K562 (cell line): ENCODE measurements around the gene SHANK2. TPM values are rescaled to one million over a fixed set of nuclear protein-coding genes. Genes with fewer than 3 reads are reported as not detected.

Source experiments
- ATAC-seq: fragments of 200-7000 bp; cut with Tn5 transposase; 3 replicates; pipeline ENCODE4 v1.9.1; 2020; ENCODE audit warnings: moderate library complexity
- BruUV-seq: library from RNA; stranded (reverse); fragments of 400-500 nt; replicated peaks from 2 replicates; lab custom pipeline; 2021; lab: Mats Ljungman, UMichigan
- CTCF ChIA-PET: fragments of 300-600 bp; formaldehyde crosslinking; extraction: SDS; loops from one replicate; lab custom pipeline; 2021; ENCODE audit warnings: low intra/inter-chr PET ratio; lab: Yijun Ruan, JAX
- POLR2A ChIA-PET: fragments of 300-600, 350-650 bp; sonication (Branson Sonifier 250); formaldehyde crosslinking; extraction: SDS; loops from one replicate; lab custom pipeline; 2021; ENCODE audit warnings: antibody characterized with exemption, inconsistent platforms; lab: Yijun Ruan, JAX
- DNase-seq, 4 experiments: peaks; one replicate each; pipeline versions ENCODE4 v3.0.0 to v3.0.0-alpha.2; 2011 to 2018; ENCODE audit warnings: low spot score in 3 of 4, mixed read lengths in 3 of 4; ENCODE audit errors: extremely low read depth in 1 of 4
- FAIRE-seq: peaks from 2 replicates; lab custom pipeline; 2011; peaks lifted over from hg19 to GRCh38; lab: Jason Lieb, UNC
- H2AFZ ChIP-seq: 2 replicates; pipeline ENCODE4 v1.6.0; 2011; ENCODE audit warnings: low read depth, low read length, control low read depth, inconsistent platforms
- H3K27ac ChIP-seq: fragments of 200-600 bp; 3 replicates; pipeline ENCODE4 v1.8.0; 2011; ENCODE audit warnings: low read depth, mild to moderate bottlenecking, control low read depth, inconsistent platforms, low read length, moderate library complexity, mixed read lengths; ENCODE audit errors: extremely low read depth
- H3K27me3 ChIP-seq, 2 experiments: fragments of 300-600 bp in 1 of 2; 2 replicates in 1 of 2; 3 replicates in 1 of 2; pipeline versions ENCODE4 v1.6.0 to v1.8.0; 2011; ENCODE audit warnings: inconsistent platforms in 2 of 2, low read length in 2 of 2, mild to moderate bottlenecking in 1 of 2, mixed read lengths in 1 of 2, moderate library complexity in 1 of 2; ENCODE audit not compliant: control insufficient read depth in 2 of 2, insufficient read depth in 2 of 2
- H3K36me3 ChIP-seq: fragments of 300-600 bp; 3 replicates; pipeline ENCODE4 v1.8.0; 2011; ENCODE audit warnings: mild to moderate bottlenecking, low read length, inconsistent platforms; ENCODE audit not compliant: control insufficient read depth, insufficient read depth
- H3K4me1 ChIP-seq, 2 experiments: fragments of 200-600 bp in 1 of 2; replicated peaks in 1 of 2; 2 replicates in 1 of 2; 3 replicates in 1 of 2; pipeline versions ENCODE4 v1.5.1 to v1.8.0; 2011; ENCODE audit warnings: inconsistent platforms in 2 of 2, low read length in 2 of 2, mild to moderate bottlenecking in 1 of 2, mixed read lengths in 1 of 2, moderate library complexity in 1 of 2; ENCODE audit not compliant: control insufficient read depth in 2 of 2, insufficient read depth in 2 of 2
- H3K4me2 ChIP-seq: 2 replicates; pipeline ENCODE4 v1.6.1; 2011; ENCODE audit warnings: low read length, control low read depth, inconsistent platforms, mixed read lengths; ENCODE audit not compliant: insufficient read depth
- H3K4me3 ChIP-seq: fragments of 200-600 bp; sonication (generic), shearing (Covaris generic); 2 replicates; pipeline ENCODE4 v1.5.1; 2016; ENCODE audit warnings: control low read depth, inconsistent platforms
- H3K79me2 ChIP-seq: fragments of 200-600 bp; 3 replicates; pipeline ENCODE4 v1.8.0; 2011; ENCODE audit warnings: low read length, inconsistent platforms; ENCODE audit not compliant: control insufficient read depth, insufficient read depth
- H3K9ac ChIP-seq, 2 experiments: 2 replicates each; pipeline versions ENCODE4 v1.6.0 to v1.6.1; 2011; ENCODE audit warnings: low read depth in 2 of 2, low read length in 2 of 2, control low read depth in 1 of 2, inconsistent platforms in 1 of 2, mild to moderate bottlenecking in 1 of 2, mixed read lengths in 1 of 2; ENCODE audit not compliant: insufficient read depth in 1 of 2
- H3K9me1 ChIP-seq: one replicate; pipeline ENCODE4 v1.6.0; 2011; ENCODE audit warnings: inconsistent platforms, mild to moderate bottlenecking, low read length, moderate library complexity; ENCODE audit not compliant: control insufficient read depth, insufficient read depth
- H3K9me3 ChIP-seq: replicated peaks from 2 replicates; pipeline ENCODE4 v1.5.1; 2011; ENCODE audit warnings: low read depth, low read length, inconsistent platforms; ENCODE audit not compliant: control insufficient read depth, insufficient read depth
- H4K20me1 ChIP-seq: replicated peaks from 2 replicates; pipeline ENCODE4 v1.6.1; 2011; ENCODE audit warnings: low read length, inconsistent platforms, mixed read lengths; ENCODE audit not compliant: control insufficient read depth, insufficient read depth
- DEAF1 ChIP-seq: fragments of 450-650 bp; formaldehyde crosslinking; IDR thresholded peaks from 2 replicates; pipeline ENCODE4 v1.4.0; 2020; ENCODE audit warnings: mild to moderate bottlenecking, moderate library complexity
- NBN ChIP-seq: fragments of 450-650 bp; IDR thresholded peaks from 2 replicates; pipeline ENCODE4 v1.6.1; 2016; ENCODE audit warnings: low read depth, mild to moderate bottlenecking
- NR2C1 ChIP-seq, 2 experiments: fragments of 450-650 bp; IDR thresholded peaks; 2 replicates each; pipeline ENCODE4 v1.6.1; 2017; ENCODE audit warnings: mild to moderate bottlenecking in 2 of 2, antibody characterized with exemption in 1 of 2, inconsistent platforms in 1 of 2, missing compliant biosample characterization in 1 of 2, missing genetic modification characterization in 1 of 2
- POLR3A ChIP-seq: IDR thresholded peaks from 2 replicates; pipeline ENCODE4 v1.6.1; 2011; ENCODE audit warnings: borderline replicate concordance, mild to moderate bottlenecking, moderate library complexity; ENCODE audit not compliant: insufficient read length, insufficient read depth; ENCODE audit errors: extremely low read depth
- PTRF ChIP-seq: fragments of 450-650 bp; IDR thresholded peaks from 2 replicates; pipeline ENCODE4 v1.6.1; 2016; ENCODE audit warnings: mild to moderate bottlenecking, missing genetic modification characterization, missing compliant biosample characterization
- RBM25 ChIP-seq: fragments of 200-400 bp; formaldehyde crosslinking; IDR thresholded peaks from 2 replicates; pipeline ENCODE4 v1.6.1; 2018; ENCODE audit warnings: low read length, low read depth, moderate library complexity; ENCODE audit not compliant: severe bottlenecking
- SLC30A9 ChIP-seq: fragments of 250-450 bp; sonication (Bioruptor Pico); IDR thresholded peaks from 2 replicates; pipeline ENCODE4 v1.8.0; 2022; ENCODE audit warnings: mild to moderate bottlenecking, moderate library complexity
- SNRNP70 ChIP-seq: fragments of 200-400 bp; formaldehyde crosslinking; optimal IDR thresholded peaks from 2 replicates; pipeline ENCODE3; 2017; ENCODE audit warnings: low read depth, low read length
- ZNF512 ChIP-seq: IDR thresholded peaks from 2 replicates; pipeline ENCODE4 v1.6.1; 2016; ENCODE audit warnings: missing genetic modification characterization, missing compliant biosample characterization
- WGBS: fragments of 100-300 bp; shearing (Covaris generic); methylation state at CpG from one replicate; pipeline ENCODE4 v1.1.6; 2016; ENCODE audit warnings: low coverage, mixed read lengths; ENCODE audit not compliant: insufficient coverage; ENCODE audit errors: missing lambda C conversion rate; 5-methylcytosine and 5-hydroxymethylcytosine counted together
- in situ Hi-C: fragments of 300-500 bp; cut with MboI; formaldehyde crosslinking; loops from 4 replicates; pipeline ENCODE4 v1.15.0; 2018; ENCODE audit warnings: inconsistent platforms, mixed read lengths
- intact Hi-C: fragments of 100-400 bp; cut with micrococcal nuclease; formaldehyde crosslinking; loops from 2 replicates; pipeline ENCODE4 v1.14.2; 2022
- polyA plus RNA-seq, 8 experiments: library from polyadenylated mRNA; depleted of rRNA in 4 of 8; stranded (reverse) in 5 of 8; unstranded in 3 of 8; fragments of >200 nt; fragmentation: Nextera tagmentation in 2 of 8; fragmentation: Illumina TruSeq in 1 of 8; extraction: Ambion mirVana in 2 of 8; extraction: Trizol in 1 of 8; gene quantifications; 2 replicates each; pipeline versions ENCODE4 v1.2.1 to v1.2.3, GENCODE V29; 2011 to 2014; ENCODE audit warnings: inconsistent platforms in 1 of 8, missing spikeins in 1 of 8
- total RNA-seq, 7 experiments: library from RNA; depleted of rRNA in 6 of 7; stranded (reverse); fragments of >200 nt in 6 of 7; fragmentation: Illumina TruSeq in 2 of 7; extraction: Trizol in 2 of 7; gene quantifications; 2 replicates each; pipeline versions ENCODE4 v1.2.1 to v1.2.3, GENCODE V29; 2011 to 2021; ENCODE audit warnings: low replicate concordance in 1 of 7

The SHANK2 gene
- total and polyA plus RNA-seq, 9 of the 15 experiments (the other 6 are each of a cell fraction or from before 2014, with no cell fraction given): 0.04 to 0.07 TPM; not detected in 7

GRCh38 chr11:71213696-71214552 lies 38.5 kb downstream of the SHANK2 start:
- Histone ChIP-seq H2AFZ (no peak overlapping the region), H3K27me3 (peaks cover 0 to 22% of the 10 kb centered on the region in 2 experiments; a peak in 3 of 5 replicates), H3K36me3 (no peaks in the 10 kb centered on the region), H3K27ac (no peak overlapping the region), H3K9me3 (no peaks in the 10 kb centered on the region), H3K9ac (no peak overlapping the region), H3K4me1 (no peaks in the 10 kb centered on the region), H3K4me2 (no peak overlapping the region), H3K79me2 (no peaks in the 10 kb centered on the region), H4K20me1 (peaks cover 6% of the 10 kb centered on the region; the same call in 1 of the 2 replicates), H3K9me1 (no peaks in the 10 kb centered on the region), H3K4me3 (no peak overlapping the region)
- intact Hi-C loops (no loop called here), in situ Hi-C loops (no loop called here)
- ATAC-seq: no peak
- no TSS peak for BruUV-seq
- 0% methylated on average over 19 of the region's 19 CpGs for WGBS
- no peak for FAIRE-seq
- DNase-seq: no peak
- CTCF ChIA-PET: interaction anchor here (0.6 kb wide), 1 partner anchor 436 kb away, joined by 3 read pairs; no protein-coding TSS in a partner anchor
- TF ChIP-seq POLR3A: no peak
- TF ChIP-seq ZNF512 (tag): no peak
- no peak for TF ChIP-seq SNRNP70
- TF ChIP-seq RBM25: no peak
- no peak for TF ChIP-seq NR2C1 (IDR thresholded peaks at IDR 0.05)
- no peak for TF ChIP-seq NR2C1 (tag; IDR thresholded peaks at IDR 0.05)
- TF ChIP-seq PTRF (tag): no peak
- no peak for TF ChIP-seq DEAF1 (CRISPR knock-in tag)
- no peak for TF ChIP-seq SLC30A9 (CRISPR knock-in tag)
- no peak for TF ChIP-seq NBN
- POLR2A ChIA-PET: no interaction called here
